GM19324 (cell line): Measurements from ENCODE around the gene B3GALNT1.

Source experiments
- ATAC-seq: cut with Tn5 transposase; IDR thresholded peaks from one replicate; pipeline ENCODE4 v1.9.1; 2021; ENCODE audit warnings: mild to moderate bottlenecking, moderate library complexity; ENCODE audit not compliant: unreplicated experiment, low FRiP score

B3GALNT1 gene, protein sequence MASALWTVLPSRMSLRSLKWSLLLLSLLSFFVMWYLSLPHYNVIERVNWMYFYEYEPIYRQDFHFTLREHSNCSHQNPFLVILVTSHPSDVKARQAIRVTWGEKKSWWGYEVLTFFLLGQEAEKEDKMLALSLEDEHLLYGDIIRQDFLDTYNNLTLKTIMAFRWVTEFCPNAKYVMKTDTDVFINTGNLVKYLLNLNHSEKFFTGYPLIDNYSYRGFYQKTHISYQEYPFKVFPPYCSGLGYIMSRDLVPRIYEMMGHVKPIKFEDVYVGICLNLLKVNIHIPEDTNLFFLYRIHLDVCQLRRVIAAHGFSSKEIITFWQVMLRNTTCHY

DNA sequence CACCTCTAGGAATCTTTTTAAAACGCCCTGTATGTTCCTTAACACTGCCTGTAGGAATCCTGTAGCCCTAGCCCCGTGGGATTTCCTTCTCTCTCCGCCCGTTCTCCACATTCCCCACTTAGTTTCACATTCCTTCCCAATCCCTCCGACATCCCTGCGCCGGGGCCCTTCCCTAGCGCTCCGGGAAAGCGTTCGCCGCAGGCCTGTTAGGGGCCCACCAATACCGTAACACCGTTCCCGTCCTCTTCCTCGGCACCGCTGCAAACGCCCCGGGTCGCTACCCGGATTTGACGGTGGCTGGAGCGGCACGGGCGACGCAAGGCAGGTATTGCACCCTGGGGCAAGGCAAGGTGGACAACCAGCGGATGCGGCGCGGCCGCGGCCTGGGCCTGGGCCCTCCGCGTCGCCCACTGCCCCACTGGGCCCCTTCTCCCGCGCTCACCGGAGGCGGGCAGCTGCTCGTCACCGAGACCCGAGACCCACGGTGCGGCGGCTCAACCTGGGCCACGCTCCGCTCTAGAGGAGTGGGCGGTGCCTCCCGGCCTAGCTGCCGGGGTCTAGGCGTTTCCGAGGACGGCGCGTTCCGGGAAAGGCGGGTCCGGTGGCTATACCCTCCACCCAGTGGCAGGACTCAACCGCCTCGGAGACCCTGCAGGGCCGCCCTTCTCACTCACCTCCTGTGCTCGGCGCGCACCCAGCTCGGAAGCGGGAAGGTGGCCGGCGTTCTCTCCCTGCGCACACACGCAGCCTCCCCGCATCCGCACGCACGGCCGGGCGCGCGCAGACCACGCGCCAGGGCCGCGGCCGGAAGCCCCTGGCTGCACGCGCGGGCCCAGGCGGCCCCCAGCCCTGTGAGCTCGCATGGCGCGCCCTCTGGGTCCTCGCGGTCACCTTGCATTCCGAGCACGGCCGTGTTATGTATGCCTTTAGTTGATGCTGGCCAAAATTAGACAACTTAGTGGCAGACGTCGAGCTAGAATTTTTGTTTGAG is at the start of gene B3GALNT1:
B3GALNT1 (minus strand) TSS at position 789 of the 991 bp plus-strand sequence. CDS start 18,595 bp downstream, outside the sequence.
- peak; percentile 88 for ATAC-seq

DNA sequence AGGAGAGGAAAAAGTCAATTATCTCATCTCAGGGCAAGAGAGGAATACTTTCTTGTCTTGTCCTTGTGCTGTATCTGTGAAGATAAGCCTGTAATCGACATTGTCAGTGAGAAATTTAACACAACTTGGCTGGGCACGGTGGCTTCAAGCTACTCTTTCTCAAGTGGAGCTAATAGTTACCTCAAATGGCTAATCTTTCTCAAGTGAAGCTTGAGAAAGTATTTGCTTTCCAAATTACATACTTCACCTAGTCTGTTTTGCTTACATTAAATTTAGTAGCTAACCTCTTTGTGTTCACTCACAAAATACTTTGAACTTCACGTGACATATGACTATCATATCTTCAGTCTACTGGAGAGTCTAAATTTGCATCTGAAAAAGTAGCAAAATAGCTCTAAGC is 48.3 kb upstream of the B3GALNT1 start:
- no peak for ATAC-seq

DNA sequence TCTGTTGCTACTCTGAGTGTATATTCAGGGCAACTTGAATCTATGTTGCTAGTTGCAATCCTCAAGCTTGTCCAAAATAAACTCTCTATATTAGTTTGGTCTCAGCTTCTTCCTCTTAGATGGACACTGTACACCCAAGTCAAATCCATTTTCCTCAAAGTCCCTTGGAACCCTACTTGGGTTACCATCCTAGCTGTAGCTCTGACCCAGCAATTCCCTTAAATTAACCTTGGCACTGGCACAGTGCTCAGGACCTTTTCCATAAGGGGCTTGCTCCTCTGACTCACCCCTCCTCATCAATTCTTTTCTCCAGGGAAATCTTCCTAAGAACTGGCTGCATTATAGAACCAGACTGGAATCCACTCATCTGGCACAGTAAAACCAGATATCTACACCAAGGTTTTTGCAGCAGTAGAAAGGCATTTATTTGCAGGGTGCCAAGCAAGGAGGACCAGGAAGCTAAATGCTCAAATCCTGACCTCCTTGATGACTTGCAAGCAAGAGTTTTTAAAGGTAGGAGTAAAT is 44.9 kb upstream of the B3GALNT1 start:
- no peak for ATAC-seq

DNA sequence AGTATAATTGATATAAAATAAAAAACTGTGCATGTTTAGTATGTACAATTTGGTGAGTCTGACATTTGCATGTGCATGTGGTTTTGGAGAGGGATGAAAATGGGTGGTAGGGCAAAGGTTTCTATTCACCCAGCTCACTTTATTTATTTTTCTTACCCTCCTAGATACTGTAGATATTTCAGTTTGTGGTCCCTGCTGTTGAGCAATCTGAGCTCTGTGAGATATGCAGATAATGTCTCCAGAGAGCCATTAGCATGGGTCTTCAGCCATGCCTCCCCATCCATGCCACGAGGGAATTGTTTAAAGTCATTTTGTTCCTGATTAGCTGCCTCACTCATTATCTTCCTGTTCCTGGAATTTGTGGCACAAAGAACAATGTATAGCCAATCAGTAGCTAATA is 44.4 kb upstream of the B3GALNT1 start:
- no peak for ATAC-seq

DNA sequence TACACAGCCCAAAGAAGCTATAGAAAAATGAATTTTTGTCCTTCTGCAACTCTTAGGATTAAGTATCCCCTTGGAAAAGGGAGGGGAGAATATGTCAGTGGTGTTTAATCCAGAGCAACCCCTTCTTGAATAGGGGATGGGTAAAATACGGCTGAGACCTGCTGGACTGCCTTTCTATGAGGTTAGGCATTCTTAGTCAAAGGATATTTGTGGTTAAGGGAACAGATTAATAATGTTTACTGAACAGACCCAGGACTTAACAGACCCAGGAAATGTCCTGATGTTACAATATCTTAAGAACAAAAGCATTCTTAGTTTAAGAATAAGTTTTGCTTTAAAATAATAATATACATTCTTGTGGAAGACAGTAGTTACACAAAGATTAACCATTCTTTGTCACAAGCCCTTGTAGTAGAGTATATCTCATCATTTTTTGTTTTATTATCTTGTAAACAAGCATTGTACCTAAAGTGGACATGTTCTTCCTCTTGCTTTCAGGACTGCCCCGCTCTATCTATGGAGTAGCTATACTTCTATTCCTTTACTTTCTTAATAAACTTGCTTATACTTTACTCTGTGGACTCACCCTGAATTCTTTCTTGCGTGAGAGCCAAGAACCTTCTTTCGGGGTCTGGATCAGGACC is 43.8 kb upstream of the B3GALNT1 start:
- no peak for ATAC-seq

DNA sequence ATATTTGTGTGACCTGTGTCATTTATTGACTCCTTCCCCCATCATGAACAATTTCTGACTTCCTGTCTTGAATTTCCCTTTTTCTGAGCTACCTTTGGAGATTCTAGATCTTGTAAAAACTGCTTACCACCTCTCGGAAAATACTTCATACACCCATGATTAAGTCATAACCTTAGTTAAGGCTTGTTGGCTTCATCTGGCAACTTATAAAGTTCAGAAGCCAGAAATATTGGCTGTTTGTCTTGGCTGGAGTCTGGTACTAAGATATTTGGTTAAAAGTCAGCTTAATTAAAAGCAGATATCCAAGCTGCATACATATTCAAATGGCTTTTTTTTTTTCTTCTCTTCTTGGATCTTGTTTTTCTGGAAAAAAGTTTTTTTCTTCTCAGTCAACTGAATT is 37.3 kb upstream of the B3GALNT1 start:
- no peak for ATAC-seq

DNA sequence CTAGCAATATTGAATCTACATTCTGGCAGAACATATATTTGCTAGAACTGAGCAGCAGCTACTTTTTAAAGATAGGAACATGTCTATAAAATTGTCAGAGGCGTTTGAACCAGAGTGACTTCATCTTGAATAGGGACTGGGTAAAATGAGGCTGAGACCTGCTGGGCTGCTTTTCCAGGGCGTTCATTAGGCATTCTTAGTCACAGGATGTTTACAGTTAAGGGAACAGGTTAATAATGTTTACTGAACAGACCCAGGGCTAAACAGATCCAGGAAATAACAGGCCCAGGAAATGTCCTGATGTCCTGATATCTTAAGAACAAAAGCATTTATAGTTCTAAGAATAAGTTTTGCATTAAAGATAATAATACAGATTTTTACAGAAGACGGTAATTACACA is 34.5 kb upstream of the B3GALNT1 start:
- no peak for ATAC-seq

DNA sequence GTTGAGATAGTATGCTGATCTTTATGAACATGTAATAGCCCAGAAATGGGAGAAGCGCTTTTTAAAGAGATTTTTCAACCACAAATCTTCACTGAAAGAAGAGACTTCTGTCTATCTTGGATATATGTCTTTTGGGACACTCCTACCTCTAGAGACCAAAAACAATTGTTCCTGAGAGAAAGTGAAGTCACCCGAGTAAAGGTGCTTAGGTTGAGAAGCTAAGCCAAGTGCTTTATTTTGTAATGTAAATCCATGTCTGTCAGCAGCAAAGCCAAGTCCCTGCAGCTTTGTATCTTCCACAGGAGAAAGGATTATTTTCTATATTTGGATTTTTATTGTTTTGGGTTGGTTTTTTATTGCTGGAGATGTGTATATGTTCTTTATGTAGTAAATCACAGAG is 32.1 kb upstream of the B3GALNT1 start:
- no peak for ATAC-seq

DNA sequence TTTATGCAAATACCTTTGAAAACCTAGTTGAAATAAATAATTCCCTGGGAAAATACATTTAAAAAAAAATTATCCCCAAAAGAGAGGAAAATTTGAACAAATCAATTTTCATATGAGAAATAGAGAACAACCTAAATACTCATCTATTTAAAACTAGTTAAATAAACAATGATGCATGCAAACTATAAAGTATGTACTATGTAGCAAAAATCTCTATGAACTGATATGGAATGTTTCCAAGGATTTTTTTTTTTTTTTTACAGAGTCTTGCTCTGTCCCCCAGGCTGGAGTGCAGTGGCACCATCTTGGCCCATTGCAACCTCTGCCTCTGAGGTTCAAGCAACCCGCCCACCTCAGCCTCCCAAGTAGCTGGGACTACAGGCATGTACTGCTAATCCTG is 27.2 kb upstream of the B3GALNT1 start:
- no peak for ATAC-seq

DNA sequence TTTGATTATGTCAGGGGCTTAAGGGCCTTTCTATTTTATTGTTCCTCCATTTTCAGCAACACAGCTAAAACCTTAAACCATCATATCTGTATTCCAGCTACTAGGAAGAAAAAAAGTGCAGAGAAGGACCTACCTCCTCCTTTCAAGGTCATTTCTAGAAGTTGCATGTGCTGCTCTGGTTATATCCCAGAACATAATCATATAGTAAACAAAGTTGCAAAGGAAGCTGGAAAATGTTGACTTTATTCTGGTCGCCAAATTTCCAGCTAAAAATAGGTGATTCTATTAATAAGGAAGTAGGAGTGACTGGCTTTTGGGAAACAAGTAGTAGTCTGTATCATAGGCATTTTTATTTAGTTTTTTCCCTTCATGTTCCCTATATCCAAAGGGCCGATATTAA is 21.3 kb upstream of the B3GALNT1 start:
- ATAC-seq: no peak

DNA sequence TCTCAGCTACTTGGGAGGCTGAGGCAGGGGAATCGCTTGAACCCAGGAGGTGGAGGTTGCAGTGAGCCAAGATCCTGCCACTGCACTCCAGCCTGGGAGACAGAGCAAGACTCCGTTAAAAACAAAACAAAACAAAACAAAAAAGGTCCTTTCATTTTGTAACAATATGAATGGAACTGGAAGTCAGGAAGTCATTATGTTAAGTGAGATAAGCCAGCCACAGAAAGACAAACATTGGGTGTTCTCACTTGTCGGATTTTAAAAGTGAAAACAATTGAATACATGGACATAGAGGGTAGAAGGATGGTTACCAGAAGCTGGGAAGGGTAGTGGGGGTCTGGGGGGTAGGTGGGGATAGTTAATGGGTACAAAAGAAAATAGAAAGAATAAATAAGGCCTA is 12.5 kb upstream of the B3GALNT1 start:
- ATAC-seq: no peak

DNA sequence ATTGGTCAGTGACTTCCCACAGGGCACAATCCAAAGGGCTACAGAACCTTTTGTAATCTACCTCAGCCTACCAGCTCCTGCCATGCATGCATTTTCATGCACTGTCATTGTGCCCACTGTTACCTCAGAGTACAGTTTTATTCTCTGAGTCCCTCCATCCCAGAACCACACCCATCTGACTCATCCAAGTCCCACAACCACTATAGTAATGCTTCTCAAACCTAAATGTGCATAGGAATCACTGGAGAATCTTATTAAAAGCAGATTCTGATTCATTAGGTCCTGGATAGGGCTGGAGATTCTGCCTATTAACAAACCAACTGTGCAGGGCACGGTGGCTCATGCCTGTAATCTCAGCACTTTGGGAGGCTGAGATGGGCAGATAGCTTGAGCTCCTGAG is 3.7 kb upstream of the B3GALNT1 start:
- ATAC-seq: no peak

DNA sequence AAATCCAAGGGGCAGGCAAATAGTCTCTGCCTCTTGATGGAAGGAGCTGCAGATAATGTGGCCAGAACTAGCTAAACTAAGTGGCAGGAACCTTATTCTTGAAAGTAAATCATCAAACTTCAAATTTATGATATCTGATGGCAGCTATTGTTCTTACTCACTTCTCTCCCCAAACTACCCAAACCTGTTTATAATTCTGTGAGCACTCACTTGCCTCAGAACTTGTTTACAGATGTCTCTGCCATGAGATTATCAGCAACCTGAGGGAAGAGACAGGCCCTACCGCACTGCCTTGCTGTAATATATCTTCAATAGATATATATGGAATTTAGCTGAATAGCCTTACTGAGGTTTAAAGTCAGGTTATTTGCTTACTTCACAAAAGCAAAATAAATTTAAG is 2.2 kb upstream of the B3GALNT1 start:
- no peak for ATAC-seq

DNA sequence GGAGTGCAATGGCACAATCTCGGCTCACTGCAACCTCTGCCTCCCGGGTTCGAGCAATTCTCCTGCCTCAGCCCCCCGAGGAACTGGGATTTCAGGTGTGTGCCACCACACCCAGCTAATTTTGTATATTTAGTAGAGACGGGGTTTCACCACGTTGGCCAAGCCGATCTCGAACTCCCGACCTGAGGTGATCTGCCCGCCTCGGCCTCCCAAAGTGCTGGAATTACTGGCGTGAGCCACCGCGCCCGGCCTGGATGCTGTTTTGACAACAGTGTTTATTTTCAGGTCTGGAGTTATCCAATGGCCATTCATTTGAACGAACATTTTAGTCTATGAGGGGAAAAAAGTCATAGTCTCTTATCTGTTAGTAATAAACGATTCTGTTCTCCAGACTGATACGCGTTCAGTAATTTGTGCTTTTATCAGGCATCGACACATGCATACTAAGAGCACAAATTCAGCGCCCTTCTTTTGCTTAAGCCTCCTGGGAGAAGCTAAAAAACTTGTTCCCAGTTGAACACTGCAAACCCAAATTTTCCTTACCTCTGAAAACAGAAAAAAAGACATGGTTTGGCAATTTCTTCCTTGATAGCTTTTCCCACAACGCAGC is 1.3 kb downstream of the B3GALNT1 start:
- no peak for ATAC-seq

DNA sequence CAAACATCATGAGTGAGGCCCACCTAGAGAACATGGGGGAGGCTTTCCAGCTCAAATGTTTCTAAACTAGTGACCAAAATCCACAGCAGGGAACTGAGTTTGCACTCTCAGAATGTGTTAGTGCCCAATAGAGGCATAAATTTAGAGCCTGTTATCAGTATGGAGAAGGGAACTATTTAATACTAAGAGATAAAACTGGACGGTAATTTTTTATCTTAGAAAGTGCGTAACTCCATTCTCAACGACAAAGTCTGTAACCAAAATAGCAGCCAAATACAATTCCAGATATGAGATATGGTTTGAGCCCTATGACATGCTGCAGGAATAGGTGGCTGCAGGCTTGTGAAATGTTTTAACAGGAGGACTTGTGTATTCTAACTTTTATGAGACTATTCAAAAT is 3.5 kb downstream of the B3GALNT1 start:
- no peak for ATAC-seq

DNA sequence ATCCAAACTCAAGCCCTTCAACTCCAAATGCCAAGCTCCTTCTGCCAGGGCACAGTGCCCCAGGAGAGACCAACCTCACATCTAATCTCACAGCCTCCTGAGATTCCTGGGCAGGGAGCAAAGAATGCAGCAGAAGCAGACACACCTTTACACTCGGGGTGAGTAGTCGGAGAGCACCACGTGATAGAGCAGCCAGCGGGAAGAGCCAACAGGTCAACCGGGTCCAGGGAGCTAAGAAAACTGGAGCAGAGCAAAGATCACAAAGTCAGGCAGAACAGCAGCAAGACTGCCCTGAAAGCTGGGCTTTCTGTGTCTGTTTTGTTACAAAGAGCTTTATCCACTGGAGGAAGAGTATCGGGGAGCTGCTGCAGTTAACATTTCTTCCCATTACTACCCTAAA is 4.2 kb downstream of the B3GALNT1 start:
- no peak for ATAC-seq

DNA sequence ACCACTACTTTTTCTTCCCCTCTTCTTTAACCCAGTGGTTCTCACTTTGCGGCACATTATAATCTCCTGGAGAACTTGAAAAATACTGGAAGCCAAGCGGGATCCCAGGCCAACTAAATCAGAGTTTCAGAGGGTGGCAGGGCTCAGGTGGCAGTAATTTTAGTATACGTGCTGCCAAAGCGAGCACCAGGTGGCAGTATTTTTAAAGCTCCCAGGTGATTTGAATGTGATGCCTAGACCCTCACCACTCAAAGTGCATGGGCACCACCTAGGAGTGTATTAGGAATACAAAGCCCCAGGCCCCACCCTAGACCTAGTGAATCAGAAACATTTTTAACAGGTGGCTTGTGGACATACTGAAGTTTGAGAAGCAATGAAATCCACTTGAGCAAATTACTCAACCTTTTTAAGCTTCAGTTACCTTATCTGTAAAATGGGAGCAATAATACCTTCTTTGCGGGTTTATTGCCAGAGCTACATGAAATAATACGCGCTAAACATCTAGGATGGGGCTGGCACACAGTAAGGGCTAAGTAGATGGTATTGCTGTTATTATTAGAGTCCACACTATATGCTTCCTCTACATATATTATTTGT is 8.3 kb downstream of the B3GALNT1 start:
- ATAC-seq: no peak

DNA sequence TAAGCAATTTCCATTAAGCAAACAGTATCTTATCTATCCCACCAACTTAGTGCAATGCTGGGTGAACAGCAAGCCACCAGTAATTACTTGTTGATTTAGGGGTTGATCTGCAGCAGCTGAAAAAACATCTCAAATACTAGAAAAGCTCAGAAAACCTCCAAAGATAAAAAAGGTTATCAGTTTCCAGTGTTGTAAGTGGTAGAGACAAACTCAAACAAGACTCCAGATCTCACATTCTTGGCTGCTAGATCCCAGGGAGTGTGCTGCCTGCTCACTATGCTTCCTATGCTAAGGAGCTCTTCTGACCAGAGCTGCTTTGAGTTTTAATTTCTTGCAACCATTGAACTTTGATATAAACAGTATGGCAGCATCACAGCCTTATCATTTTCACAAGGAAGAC is 11.3 kb downstream of the B3GALNT1 start:
- ATAC-seq: no peak

DNA sequence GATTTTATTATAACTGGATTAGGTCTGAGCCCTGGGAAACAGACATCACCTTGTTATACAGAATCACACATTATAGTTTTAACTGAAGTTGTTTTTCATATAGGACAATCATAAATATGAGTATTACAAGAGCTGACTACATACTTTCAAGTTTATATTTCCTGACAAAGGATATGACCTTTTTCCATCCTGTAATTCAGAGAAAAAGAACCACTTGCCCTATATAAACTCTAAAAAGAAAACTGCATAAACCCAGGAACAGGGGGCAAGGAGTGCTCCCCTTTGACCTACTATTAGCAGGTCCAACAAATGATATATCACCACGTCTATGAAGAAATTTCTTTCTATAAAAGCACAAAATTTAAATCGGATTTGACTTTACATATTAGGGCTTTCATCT is 20.9 kb downstream of the B3GALNT1 start:
- no peak for ATAC-seq

DNA sequence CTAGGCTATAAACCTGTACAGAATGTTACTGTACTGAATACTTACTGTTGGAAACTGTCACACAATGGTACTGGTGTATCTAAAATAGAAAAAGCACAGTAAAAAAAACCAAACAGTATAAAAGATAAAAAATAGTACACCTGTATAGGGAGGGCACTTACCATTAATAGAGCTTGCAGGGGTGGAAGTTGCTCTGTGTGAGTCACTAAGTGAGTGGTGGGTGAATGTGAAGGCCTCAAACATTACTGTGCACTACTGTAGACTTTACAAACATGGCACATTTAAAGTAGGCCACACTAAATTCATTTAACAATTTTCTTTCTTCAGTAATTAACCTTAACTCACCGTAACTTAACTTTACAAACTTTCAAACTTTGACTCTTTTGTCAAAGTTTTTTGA is 22.0 kb downstream of the B3GALNT1 start:
- ATAC-seq: no peak
